ENCODE results near the gene ZNF341.

Gene ZNF341

DNA sequence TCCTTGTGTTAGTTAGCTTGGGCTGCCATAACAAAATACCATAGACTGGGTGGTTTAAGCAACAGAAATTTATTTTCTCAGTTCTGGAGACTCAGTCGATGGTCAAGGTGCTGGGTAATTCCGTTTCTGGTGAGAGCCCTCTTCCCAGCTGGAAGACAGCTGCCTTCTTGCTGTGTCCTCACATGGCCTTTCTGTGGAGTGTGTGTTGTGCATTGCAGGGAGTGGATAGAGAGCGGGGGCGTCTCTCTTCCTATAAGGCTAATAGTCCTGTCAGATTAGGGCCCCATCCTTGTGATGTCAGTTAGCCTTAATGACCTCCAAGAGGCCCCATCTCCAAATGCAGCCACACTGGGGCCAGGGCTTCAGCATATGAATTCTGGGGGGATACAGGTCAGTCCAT lies 98.6 kb downstream of the ZNF341 start:
- H3K36me3 ChIP-seq (ENCODE audit: control insufficient read depth, insufficient read depth, low read length) = no peaks in the 10 kb centered on the region
- H3K9me3 ChIP-seq (ENCODE audit: control insufficient read depth, low read length) = no peaks in the 10 kb centered on the region
- no peak overlapping the region for H2AFZ ChIP-seq
- H3K27me3 ChIP-seq (ENCODE audit: control insufficient read depth, insufficient read depth, low read length) = no peaks in the 10 kb centered on the region
- no peak overlapping the region for H3K27ac ChIP-seq
- TF ChIP-seq, protein P1, sequence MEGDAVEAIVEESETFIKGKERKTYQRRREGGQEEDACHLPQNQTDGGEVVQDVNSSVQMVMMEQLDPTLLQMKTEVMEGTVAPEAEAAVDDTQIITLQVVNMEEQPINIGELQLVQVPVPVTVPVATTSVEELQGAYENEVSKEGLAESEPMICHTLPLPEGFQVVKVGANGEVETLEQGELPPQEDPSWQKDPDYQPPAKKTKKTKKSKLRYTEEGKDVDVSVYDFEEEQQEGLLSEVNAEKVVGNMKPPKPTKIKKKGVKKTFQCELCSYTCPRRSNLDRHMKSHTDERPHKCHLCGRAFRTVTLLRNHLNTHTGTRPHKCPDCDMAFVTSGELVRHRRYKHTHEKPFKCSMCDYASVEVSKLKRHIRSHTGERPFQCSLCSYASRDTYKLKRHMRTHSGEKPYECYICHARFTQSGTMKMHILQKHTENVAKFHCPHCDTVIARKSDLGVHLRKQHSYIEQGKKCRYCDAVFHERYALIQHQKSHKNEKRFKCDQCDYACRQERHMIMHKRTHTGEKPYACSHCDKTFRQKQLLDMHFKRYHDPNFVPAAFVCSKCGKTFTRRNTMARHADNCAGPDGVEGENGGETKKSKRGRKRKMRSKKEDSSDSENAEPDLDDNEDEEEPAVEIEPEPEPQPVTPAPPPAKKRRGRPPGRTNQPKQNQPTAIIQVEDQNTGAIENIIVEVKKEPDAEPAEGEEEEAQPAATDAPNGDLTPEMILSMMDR (IDR thresholded peaks at IDR 0.05) = no peak
- no peak overlapping the region for H3K9ac ChIP-seq
- no peak overlapping the region for H3K4me3 ChIP-seq (ENCODE audit: low read depth, low read length)
- peaks cover 41% of the 10 kb centered on the region for H3K4me1 ChIP-seq
- H3K4me2 ChIP-seq (ENCODE audit: low read length) = no peak overlapping the region
- H3K79me2 ChIP-seq = peaks cover 61% of the 10 kb centered on the region

DNA sequence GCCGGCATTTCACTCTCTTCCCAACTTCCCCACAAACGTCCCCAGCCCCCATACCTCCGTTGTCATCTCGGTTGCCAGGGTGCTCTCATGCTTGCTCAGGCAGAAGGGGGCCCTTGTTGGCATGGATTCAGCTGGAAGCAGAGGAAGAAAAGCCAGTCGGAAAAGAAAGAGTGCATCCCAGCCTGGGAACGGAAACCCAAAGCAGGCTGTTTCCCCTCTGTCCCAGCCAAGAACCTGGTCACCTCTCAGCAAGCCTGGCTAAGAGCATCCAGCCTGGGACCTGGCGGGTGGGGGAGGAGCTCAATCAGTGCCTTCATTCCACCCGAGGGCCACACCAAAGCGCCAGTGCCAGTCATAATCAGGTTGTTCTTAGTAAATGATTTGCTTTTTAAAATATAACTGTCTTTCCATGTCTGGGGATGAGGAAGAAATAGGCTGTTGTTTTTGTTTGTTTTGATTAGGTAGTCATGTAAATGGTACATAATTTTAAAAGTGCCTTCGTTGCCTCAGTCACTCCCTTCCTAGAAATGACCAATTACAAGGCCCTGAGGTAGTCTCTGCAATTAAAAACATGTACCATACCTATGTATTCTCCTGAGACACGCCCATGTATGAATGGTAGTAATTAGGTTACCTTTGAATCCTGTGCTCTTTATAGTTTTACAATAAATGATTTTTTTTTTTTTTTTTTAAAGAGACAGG lies 100.5 kb downstream of the ZNF341 start:
- peaks cover 63% of the 10 kb centered on the region for H3K79me2 ChIP-seq
- no peak overlapping the region for H3K4me3 ChIP-seq (ENCODE audit: low read depth, low read length)
- no peaks in the 10 kb centered on the region for H3K9me3 ChIP-seq (ENCODE audit: control insufficient read depth, low read length)
- no peak overlapping the region for H2AFZ ChIP-seq
- no peak overlapping the region for H3K27ac ChIP-seq
- H3K36me3 ChIP-seq (ENCODE audit: control insufficient read depth, insufficient read depth, low read length) = no peaks in the 10 kb centered on the region
- H3K27me3 ChIP-seq (ENCODE audit: control insufficient read depth, insufficient read depth, low read length) = no peaks in the 10 kb centered on the region
- H3K9ac ChIP-seq = no peak overlapping the region
- H3K4me2 ChIP-seq (ENCODE audit: low read length) = no peak overlapping the region
- peaks cover 26% of the 10 kb centered on the region for H3K4me1 ChIP-seq
- TF ChIP-seq, protein P1 (IDR thresholded peaks at IDR 0.05) = no peak

DNA sequence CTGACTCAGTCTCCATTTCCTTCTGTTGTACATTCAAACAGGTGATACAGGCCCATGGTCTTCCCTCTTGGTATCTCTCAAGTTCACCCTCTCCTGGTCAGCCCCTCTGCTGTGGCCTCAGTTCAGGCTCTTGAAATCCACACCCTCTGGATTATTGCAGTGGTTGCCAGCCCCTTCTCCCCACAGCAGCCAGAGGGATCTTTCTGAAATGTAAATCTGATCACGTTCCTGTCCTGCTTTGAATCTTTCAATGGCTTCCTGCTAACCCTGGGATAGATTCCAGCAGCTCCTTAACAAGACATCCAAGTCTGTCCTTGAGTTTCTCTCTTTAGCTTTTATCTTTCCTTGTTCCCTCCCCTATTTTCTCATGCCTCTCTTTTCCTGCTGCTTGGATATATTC lies 101.5 kb downstream of the ZNF341 start:
- Histone ChIP-seq H3K27ac (no peak overlapping the region), H2AFZ (no peak overlapping the region), H3K9me3 (ENCODE audit: control insufficient read depth, low read length) (no peaks in the 10 kb centered on the region), H3K36me3 (ENCODE audit: control insufficient read depth, insufficient read depth, low read length) (no peaks in the 10 kb centered on the region), H3K4me2 (ENCODE audit: low read length) (no peak overlapping the region), H3K79me2 (peaks cover 59% of the 10 kb centered on the region), H3K4me3 (ENCODE audit: low read depth, low read length) (no peak overlapping the region), H3K27me3 (ENCODE audit: control insufficient read depth, insufficient read depth, low read length) (no peaks in the 10 kb centered on the region), H3K4me1 (peaks cover 29% of the 10 kb centered on the region), H3K9ac (no peak overlapping the region)
- TF ChIP-seq, protein P1 (IDR thresholded peaks at IDR 0.05) = no peak

DNA sequence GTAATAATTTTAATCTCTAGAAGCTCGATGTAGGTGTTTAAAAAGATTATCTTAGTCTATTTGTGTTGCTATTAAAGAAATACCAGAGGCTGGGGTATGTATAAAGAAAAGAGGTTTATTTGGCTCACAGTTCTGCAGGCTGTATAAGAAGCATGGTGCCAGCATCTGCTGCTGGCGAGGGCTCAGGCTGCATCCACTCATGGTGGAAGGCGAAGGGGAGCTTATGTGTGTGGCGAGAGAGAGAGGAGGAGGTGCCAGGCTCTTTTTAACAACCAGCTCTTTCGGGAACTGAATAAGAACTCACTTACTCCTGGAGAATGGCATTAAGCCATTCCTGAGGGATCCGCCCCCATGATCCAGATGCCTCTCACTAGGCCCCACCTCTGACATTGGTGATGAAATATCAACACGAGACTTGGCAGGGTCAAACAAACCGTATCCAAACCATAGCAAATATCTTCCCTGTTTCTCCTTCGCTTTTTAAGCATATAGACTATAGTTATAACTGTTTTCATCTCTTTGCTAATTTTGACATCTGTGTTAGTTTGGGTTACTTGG lies 103.9 kb downstream of the ZNF341 start:
- no peak overlapping the region for H2AFZ ChIP-seq
- no peaks in the 10 kb centered on the region for H3K36me3 ChIP-seq (ENCODE audit: control insufficient read depth, insufficient read depth, low read length)
- H3K9me3 ChIP-seq (ENCODE audit: control insufficient read depth, low read length) = no peaks in the 10 kb centered on the region
- TF ChIP-seq, protein P1 (IDR thresholded peaks at IDR 0.05) = no peak
- no peak overlapping the region for H3K4me2 ChIP-seq (ENCODE audit: low read length)
- H3K27ac ChIP-seq = no peak overlapping the region
- no peak overlapping the region for H3K4me3 ChIP-seq (ENCODE audit: low read depth, low read length)
- peaks cover 70% of the 10 kb centered on the region for H3K79me2 ChIP-seq
- H3K4me1 ChIP-seq = peaks cover 22% of the 10 kb centered on the region
- H3K27me3 ChIP-seq (ENCODE audit: control insufficient read depth, insufficient read depth, low read length) = no peaks in the 10 kb centered on the region
- no peak overlapping the region for H3K9ac ChIP-seq

DNA sequence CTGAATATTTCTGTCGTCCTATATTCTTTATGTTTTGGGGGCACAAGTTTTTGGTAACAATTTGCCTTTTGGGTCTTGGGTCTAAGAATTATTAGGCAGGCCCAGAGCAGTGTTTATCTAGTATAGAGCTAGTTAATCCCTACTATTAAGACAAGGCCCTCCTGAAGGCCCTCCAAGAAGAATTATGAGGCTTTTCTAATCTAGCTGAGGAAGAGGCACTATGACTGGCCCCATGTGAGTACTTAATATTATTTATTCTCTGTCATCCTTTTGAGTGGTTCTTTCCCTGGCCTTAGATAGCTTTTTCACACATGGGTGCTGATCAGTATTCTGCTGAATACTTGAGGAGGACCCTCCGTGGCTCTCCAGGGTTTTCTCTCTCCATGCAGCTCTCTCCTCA lies 104.5 kb downstream of the ZNF341 start:
- Histone ChIP-seq H3K36me3 (ENCODE audit: control insufficient read depth, insufficient read depth, low read length) (no peaks in the 10 kb centered on the region), H3K4me3 (ENCODE audit: low read depth, low read length) (no peak overlapping the region), H3K9me3 (ENCODE audit: control insufficient read depth, low read length) (no peaks in the 10 kb centered on the region), H3K79me2 (peaks cover 70% of the 10 kb centered on the region), H3K27me3 (ENCODE audit: control insufficient read depth, insufficient read depth, low read length) (no peaks in the 10 kb centered on the region), H3K9ac (no peak overlapping the region), H3K4me2 (ENCODE audit: low read length) (no peak overlapping the region), H3K4me1 (peaks cover 27% of the 10 kb centered on the region), H3K27ac (no peak overlapping the region), H2AFZ (no peak overlapping the region)
- TF ChIP-seq, protein P1 (IDR thresholded peaks at IDR 0.05) = no peak
